Measurements from ENCODE around the gene SORCS2.

The SORCS2 gene

DNA sequence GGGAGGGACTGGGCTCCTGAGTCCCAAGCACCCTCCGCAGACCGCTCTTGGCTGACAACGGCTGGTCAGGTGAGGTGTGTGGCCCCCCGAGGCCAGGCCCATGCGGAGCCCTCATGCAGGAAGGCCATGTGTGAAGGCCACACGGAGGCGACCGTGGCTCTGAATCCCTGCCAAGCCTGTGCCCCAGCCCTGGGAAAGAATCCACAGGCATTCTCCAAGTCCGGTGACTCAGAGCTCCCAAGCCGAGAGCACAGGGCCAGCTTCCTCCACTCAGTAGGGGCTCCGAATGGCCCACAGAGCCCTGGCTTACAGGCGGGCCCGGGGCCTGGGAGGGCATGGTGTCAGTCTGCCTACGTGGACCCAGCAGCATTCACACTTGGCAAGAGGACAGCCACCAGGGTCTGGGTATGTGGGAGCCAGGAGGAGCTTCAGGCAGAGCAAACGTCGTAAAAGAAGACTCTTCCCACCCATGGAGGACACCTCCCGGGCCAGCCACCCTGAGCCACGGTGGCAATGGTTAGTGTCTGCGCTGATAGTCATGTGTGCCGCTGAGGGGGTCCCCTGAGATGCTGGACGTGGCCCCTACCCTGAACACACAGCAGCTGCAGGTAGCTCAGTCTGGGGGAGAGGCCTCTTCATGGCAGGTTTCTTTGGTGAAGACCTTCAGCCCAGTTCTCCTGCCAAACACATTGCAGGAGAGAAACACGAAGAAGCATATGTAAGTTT, 136.7 kb downstream of the SORCS2 start:
- DNase-seq: no peak

DNA sequence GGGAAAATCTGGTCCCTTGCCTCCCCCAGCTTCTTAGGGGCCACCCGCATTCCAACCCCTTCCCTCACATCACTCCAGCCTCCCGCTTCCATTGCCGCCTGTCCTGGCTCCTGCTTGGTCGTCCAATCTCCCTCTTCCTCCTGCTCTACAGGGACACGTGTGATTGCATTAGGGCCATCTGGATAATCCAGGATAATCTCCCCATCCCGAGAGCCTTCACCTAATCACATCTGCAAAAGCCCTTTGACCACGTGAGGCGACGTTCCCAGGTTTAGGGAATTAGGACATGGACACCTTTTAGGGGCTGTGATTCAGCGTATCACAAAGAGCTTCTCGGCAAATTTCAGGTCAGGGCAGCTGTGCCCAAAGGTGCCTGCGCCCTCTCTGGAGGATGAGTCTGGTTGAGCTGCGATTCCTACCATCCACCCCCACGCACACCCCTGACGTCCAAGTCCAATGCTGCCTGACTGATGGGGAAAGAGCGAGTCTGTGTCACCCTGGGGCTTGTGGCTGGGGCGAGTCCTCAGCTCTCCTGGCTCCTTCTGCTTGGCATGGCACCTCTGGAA, 137.8 kb downstream of the SORCS2 start:
- no peak for DNase-seq

DNA sequence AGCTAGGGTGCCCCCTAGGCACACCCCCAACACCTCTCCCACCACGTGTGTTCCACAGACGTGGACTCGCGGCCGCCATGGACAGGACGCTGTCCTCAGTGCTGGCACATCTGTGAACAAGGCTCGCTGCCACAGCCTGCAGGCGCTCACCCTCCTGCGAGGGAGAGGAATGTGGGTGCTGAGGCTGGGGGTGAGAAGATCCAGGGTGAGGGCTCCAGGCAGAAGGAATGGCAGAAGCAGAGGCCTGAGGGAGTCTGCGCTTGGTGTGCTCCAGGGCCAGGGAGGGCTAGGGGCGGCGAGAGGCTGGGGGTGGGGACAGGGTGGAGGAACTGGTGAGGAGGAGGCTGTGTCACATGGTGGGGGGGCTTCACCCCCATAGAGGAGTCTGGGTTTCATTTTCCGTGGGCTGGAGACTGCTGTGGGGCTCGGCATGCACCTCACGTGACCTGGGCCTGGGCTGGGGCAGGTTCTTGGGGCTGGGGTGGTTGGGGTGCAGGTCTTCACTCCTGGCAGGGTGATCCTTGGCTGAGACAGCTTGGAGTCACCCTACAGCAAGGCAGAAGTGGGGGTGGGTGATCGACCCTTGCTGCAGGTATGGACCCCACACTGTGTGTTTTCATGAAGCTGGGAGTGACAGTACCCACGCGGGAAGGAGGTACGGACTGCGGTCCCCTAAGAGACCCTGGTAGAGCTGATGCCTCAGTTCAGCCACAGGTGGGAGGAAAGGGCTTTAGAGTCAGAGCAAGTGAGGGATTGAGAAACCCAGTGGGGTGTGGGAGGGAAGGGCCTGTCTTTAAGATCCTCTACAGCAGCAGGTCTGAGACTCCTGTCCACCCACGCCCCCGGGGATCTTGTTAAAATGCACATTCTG, 138.7 kb downstream of the SORCS2 start:
- no peak for DNase-seq

DNA sequence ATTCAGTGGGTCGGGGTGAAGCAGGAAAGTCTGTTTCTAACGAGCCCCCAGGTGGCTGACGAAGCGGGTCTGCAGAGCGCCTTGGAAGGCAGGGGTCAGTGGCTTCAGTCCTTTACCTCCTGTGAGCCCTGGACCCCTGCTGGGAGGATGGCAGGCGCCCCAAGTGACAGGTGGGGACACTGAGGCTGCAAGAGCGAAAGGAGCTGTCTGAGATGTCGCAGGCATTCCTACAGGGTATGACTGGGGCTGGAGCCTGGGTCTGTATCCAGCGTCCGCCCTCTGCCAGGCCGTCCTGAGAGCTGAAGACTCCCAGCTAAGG, 139.3 kb downstream of the SORCS2 start:
- no peak for DNase-seq

DNA sequence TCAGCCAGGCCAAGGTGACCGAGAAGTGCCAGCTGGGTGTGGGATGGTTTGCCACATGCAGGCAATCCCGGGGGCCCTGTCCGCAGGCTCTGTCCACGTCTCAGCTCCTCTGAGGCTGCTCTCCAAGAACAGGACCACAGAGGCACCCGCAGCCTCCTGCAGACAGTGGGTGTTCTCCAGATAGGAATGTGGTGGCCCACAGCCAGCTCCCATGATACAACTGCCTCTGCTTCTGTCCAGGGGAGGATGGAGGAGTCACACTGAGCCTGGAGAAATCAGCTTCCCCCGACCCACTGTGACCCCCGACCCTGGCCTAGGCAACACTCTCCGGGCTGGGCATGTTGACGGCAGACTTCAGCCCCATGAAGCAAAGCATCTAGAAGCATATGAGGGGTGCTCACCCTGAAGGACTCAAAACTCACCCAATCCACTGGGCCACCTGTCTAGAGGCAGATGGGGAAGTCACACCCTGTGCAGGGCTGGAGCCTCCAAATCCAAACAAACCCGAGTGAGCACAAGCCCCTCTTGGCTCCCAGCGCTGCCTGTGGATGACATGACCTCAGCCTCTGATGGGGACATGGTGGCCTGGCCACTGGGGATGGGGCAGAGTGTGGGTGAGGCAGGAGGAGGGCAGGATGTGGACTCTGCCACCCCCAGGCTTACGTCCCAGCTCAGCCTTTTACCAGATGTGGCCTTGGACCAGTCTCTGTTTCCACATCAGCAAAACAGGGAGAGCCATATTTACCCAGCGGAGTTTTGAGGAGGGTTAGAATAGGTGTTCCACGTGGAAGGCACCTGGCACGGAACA, 140.1 kb downstream of the SORCS2 start:
- DNase-seq: no peak

DNA sequence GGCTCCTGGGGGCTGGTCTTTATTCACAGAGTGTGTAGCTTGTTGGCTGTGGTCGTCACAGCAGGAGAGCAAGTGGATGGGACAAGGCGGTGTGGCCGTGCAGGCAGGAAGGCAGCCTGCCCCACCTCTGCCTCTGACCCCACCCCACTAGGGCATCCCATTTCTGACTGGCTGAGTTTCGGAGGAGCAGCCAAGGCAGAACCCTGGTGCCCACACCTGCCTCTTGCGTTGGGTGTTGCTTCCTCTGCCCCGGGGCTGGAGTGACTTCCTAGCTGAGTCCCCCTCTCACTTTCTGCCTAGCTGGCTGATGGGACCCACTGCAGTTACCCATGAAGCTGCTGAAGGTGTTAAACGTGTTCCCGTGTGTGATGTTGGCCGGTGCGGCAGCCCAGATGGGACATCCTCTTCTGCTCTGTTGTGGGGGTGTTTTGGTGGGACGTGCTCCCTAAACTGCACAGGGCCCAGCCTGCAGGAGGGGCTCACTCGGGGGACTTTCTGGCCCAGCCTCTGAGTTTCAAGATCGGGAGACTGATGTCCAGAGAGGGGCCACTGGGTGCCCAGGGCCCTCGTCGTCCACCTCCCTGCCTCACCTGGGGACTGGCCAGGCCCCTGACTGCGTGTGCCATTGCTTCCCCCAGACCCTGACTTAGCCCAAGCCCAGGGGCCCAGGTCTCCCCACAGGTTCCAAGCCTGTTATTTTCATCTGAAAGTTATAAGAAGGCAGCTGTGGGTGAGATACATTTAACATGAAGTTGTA, 140.9 kb downstream of the SORCS2 start:
- no peak for DNase-seq

DNA sequence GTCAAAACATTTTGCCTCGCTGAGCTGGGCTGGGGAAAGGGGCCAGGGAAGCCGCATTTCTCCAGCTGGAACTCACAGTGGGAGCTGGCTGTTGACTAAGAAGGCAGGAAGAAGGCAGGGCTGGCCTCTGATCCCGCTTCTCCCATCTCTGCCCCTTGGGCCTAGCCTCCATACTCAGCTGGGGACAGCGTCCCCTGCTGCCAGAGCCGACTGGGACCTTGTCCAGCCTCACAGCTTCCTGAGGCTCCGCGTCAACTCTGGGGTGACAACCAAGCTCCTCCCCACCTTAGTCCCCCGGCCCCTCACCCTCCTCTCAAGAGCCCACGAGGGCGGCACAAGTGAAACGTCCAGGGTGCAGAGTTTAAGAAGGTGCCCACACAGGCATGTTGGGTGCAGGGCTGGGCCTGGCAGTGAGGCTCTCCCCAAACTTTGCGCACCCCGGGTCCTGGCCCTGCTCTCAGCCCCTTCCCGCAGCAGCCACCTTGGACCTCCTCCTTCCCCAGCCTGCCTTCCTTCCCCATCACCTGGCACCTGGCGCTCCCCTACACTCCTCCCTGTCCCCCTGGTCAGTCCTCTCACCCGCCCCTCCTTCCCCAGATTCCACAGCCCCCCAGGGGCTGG, 141.6 kb downstream of the SORCS2 start:
- DNase-seq: no peak

DNA sequence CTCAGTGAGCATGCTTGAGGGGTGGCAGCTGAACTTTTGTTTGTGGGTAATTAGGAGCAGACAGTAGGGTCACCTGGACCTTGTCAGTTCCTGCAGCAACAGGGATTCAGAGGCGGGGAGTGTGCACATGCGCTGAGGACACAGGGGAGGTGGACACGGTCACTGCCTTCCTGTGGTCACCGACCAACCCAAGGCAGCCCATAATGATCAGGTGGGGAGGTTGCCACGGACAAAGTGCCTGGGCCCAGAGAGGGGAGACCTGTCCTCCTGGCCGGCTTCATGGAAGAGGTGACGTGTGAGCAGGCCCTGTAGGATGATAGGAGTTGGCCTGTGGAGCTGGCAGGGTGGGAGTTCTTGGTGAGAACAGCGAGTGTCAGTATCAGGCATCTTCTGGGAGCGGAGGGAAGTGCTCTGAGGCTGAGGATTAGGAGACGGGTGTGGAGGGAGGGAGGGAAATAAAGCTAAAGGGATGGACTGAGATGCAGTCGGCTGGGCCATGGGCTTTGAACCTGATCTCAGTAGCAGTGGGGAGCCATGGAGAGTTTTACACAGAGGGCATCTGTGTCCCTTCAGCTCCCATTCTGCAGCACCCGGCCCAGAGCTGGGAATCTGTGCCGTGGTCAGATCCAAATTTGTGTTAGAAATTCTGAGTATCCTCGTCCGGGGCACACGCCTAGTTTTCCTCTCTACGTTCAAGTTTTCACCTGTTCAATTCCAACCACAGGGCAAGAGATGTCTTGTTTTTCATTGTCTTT, 142.4 kb downstream of the SORCS2 start:
- DNase-seq: no peak

DNA sequence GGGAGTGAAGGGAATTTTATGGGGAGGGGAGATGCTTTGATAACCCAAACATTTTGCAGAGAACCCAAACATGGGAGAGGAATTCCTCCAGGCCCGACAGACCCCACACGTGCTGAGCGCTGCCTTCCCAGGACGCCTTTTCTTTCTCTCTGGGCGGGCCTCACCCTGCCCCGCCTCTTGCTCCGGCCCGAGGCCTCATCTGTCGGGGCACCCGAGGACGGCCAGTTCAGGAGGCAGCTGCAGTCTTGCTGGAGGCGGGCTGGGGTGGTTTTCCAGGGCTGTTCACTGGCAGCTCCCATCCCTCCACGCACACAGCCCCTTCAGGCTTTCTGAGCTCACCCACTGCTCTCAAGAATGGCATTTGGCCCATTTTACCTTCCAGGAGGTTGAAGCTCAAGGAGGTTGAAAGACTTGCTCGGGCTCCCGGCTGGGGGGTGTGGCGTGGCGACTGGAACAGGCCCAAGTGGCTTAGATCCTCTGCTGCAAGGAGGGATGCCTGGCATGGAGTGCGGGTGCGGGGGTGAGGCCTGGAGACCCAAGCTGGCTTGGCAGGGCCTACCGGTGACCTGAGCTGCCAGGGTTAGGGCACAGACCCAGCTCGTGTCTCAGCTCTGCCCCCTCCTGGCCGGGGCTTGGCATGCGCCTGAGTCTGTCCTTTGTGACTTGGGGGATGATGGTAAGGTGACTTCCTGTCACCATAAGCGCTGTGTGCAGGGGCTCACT, 143.2 kb downstream of the SORCS2 start:
- peak; percentile 52 to 77 (median 62) for DNase-seq

DNA sequence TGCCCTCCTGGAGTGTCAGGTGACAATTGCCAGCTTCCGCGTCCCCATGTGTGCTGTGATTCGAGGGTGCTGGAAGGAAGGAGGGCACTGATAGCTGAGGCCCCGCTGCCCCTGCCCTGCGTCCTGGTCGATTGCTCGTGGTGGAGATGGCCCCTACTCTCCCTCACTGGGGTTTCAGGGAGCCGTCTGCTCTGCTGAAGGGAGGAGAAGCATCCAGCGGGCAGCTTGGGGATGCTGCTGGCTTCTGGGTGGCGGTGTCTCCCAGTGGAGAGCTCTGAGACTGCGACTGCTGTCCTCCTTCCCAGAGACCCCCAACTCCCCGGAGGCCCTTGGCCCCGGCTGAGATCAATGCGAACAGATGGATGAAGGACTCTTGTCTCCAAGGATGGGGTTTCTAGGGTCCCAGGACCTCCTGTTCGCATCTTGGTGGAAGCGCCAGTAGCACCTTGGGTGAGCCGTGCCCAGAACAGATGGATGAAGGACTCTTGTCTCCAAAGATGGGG, 143.8 kb downstream of the SORCS2 start:
- DNase-seq: no peak

DNA sequence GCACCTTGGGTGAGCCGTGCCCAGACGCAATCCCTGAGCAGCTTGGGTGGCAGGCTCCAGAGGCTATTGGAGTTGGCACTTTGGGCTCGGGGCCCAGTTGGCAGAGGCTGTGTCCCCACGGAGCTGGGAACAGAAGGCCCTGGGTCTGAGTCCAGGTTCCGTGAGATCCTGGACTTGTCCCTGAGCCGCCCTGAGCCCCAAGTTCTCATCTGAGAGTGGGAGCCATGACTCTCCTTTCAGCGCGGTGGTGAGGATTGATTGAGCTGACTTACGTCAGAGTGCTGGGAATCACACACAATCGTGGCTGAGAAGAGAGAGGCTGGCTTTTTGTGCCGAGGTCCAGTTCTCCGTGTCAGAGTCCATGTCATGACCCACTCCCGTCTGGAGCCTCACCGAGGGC, 144.4 kb downstream of the SORCS2 start:
- DNase-seq: no peak

DNA sequence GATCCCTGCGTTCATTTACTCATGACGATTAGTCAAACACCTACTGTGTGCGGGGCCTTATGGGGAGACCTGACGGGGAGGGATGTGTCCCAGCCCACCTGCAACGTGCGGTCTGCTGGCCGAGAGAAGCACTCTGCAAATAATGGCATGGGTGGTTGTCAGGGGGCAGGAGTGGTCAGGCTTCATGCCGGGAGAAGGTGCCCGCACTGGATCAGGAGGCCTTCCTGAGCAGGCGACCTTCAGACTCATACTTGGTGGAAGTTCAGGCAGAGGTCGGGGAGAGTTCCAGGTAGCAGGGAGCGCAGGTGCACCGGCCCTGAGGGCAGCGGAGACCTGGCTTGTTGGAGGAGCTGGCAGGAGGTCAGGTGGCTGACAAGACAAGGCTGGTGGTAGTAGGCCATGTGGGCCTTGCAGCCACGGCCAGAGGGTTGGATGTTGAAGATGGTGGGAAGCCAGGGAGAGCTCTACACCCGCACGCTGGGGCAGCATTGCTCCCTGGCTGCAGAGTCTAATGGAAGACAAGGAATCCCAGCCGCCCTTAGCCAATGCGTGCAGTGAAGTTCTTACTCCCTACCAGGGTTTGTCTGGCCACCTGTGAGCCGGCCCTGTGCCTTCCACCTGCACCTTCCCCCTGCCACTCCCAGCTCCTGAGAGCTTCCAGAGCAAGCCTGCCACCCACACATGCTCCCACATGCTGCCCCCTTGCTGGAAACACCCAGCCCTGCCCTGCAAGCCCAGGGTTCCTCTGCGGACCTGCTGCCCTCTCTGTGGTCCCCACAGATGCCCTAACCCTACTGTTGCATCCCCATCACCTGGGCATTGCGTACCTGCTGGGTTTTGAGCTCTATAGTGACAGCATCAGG, 145.1 kb downstream of the SORCS2 start:
- DNase-seq: no peak

DNA sequence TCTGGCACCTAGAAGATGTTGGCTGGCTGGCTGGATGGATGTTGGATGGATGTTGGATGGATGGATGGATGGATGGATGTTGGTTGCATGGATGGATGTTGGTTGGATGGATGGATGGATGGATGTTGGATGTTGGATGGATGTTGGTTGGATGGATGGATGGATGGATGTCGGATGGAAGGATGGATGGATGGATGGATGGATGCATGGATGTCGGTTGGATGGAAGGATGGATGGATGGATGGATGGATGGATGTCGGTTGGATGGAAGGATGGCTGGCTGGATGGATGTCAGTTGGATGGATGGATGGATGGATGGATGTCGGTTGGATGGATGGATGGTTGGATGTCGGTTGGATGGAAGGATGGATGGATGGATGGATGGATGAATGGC, 145.7 kb downstream of the SORCS2 start:
- no peak for DNase-seq

DNA sequence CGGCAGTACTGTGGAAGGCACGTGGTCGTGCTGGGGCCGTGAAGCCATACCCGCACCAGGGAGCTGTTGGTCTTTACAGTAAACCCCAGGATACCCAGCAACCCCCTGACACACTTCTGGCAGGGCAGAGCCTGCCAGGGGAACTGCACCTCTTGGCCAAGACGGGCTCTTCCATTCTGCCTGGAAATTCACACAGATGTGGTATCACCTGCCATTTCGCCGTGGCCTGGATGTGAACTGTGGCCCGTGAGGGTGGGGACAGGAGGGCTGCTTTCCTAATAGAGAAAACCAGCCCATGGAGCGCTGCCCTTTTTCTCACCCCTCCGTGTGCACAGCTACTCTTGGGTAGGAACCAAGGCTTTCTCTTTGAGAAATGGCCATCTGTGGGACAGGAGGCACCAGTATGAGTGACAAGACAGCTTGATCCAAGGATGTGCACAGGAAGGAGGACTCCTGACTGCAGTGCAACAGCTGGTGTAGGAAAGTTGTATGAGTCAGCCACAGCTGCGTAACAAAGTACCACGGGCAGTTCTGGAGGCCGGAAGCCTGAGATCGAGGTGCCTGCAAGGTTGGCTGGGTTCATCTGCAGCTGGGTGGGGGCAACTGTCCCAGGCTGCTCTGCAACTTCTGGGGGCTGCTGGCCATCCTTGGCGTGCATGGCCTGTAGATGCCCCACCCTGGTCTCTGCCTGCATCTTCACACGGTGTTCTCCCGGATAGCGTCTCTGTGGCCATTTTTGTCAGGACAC, 146.7 kb downstream of the SORCS2 start:
- no peak for DNase-seq

DNA sequence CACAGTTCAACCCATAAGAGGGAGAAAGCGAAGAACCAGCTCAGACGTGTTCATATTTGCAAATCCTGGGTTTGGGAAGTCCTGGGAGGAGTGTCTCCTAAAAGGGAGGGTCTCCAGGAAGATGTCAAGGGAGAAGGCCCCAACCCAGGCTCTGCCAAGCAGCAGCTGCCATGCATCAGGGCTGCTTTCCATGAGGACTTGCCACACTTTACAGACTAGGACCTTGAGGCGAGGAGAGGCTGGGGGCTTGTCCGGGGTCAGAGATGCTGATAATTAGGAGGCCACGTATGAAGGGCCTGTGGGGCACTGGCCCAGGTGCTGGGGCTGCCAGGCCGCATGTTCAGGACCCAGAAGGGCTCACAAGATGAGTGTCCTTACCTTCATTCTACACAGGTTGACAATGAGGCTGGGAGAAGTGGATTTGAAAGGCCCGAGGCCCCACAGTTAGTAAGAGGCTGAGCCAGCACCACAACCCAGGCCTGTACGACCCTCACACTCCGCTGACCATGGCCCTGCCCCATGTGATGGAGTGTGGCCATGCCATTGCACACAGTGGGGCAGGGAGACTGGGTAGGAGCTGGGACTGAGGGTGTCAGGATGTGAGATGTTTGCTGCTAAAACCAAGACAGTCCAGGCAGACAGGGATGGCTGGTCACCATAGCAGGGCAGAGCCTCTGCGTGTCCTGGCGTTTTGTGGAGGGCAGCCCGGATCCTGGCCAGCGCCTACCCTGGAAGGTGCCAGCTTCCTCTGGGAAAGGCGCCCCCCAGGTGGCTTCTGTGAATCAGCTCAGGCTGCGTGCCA, 147.6 kb downstream of the SORCS2 start:
- no peak for DNase-seq

DNA sequence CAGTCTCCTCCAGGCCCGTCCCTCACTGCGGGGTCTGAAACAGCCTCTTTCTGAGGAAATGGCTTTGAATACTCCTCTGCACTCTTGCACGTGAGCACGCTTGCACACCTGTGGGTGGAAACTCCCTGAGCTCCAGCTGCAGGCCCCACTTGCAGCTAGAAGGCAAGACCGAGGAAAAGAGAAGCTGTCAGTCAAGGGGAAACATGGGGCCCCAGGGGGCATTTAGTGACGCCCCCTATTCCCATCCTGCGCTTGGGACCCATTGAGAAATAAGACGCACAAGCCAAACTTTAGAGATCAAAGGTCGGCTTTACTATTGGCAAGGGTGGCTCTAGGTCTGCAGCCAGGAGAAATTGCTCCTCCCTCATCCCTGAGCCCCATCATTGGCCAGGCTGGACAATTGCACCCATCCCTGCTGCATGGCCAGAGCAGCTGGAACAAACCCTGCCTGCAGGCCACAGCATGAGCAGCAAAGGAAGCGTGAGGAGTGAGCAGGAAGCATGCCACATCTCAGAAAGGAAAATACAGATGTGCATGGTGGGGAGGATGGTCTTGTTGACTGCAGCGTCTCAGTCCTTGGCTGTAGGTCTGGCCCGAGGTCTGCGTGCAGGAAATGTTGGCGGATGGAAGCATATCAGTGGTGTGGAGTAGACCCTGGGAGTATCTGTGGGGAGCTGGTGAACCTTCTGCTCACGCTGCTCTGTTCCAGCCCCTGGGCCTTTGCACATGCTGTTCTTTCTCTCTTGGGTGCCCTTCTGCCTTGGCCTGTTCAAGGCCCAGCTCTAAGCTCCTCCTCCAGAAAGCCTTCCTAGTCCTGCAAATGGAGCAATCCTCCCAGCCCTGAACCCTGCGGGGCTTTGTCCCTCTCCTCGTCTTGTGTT, 148.5 kb downstream of the SORCS2 start:
- no peak for DNase-seq
